GM13976 (cell line): Measurements from ENCODE around the gene CFAP97D1.

Experiments
- DNase-seq: peaks from one replicate; pipeline ENCODE4 v3.0.0; 2012; ENCODE audit warnings: low spot score
- in situ Hi-C: fragments of 300-500 bp; cut with MboI; formaldehyde crosslinking; loops from one replicate; pipeline ENCODE4 v1.12.0; 2022; ENCODE audit warnings: low sequenced_read_pairs, mixed read lengths, inconsistent platforms; ENCODE audit not compliant: unreplicated experiment
- TF ChIP-seq, protein P1 (sequence below): IDR thresholded peaks from 2 replicates; pipeline ENCODE4 v1.5.1; 2012; ENCODE audit warnings: borderline replicate concordance, mild to moderate bottlenecking; ENCODE audit not compliant: insufficient read depth; ENCODE audit errors: extremely low read depth, missing control alignments, control extremely low read depth

CFAP97D1 gene

DNA sequence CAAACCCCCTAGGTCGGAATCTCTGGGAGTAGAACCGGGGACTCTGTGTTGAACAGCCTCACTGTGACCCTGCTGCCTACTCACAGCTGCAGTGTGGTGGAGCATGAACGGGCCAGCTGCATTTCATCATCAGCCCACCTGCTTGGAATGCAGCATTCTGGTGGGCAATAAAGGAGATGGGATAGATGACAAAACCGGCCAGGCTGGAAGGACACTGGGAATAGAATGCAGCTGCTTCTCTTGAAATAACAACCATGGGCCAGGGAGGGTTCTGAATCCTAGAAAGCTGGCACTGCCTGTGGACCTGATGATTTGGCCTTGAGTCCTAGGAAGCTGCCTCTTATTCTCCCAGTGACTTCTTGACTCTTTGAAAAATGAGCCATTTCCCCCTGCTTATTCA, 23.5 kb downstream of the CFAP97D1 start:
- TF ChIP-seq, protein P1, sequence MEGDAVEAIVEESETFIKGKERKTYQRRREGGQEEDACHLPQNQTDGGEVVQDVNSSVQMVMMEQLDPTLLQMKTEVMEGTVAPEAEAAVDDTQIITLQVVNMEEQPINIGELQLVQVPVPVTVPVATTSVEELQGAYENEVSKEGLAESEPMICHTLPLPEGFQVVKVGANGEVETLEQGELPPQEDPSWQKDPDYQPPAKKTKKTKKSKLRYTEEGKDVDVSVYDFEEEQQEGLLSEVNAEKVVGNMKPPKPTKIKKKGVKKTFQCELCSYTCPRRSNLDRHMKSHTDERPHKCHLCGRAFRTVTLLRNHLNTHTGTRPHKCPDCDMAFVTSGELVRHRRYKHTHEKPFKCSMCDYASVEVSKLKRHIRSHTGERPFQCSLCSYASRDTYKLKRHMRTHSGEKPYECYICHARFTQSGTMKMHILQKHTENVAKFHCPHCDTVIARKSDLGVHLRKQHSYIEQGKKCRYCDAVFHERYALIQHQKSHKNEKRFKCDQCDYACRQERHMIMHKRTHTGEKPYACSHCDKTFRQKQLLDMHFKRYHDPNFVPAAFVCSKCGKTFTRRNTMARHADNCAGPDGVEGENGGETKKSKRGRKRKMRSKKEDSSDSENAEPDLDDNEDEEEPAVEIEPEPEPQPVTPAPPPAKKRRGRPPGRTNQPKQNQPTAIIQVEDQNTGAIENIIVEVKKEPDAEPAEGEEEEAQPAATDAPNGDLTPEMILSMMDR, result no peak
- no peak for DNase-seq
- in situ Hi-C loops, result no loop called here

DNA sequence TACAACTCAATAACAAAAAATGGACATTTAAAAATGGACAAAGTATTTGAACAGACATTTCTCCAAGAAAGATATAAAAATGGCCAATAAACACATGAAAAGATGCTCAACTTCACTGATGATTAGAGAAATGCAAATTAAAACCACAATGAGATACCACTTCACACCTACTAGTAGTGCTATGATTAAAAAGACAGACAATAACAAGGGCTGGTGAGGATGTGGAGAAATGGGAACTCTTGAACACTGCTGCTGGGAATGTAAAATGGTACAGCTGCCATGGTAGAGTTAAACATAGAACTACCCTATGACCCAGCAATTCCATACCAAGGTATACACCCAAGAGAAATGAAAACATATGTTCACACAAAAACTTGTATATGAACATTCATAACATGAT, 24.9 kb downstream of the CFAP97D1 start:
- no peak for DNase-seq
- TF ChIP-seq, protein P1, result no peak
- in situ Hi-C loops, result no loop called here

GRCh38 chr17:43808076-43808475, 27.8 kb downstream of the CFAP97D1 start:
- TF ChIP-seq, protein P1, result no peak
- no peak for DNase-seq
- in situ Hi-C loops, result no loop called here

DNA sequence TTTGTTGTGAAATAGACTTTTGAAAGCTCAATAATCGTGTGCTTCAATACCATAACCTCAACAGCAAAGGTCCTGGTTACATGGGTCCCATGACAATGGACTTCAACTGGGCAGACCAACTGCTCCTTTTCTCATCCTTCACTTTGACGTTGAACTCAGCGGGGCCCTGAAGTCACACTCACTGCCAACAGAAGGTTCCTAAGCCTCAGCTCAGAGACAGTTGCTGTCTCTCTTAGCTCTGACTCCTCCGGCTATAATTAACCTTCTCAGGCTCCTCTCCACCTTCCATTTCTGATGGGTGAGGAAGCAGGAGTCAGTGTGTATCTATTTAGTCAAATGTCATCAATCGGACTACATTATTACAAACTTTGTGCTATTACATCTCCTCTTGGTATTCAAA, 28.9 kb downstream of the CFAP97D1 start:
- no peak for DNase-seq
- TF ChIP-seq, protein P1, result no peak
- in situ Hi-C loops, result no loop called here

DNA sequence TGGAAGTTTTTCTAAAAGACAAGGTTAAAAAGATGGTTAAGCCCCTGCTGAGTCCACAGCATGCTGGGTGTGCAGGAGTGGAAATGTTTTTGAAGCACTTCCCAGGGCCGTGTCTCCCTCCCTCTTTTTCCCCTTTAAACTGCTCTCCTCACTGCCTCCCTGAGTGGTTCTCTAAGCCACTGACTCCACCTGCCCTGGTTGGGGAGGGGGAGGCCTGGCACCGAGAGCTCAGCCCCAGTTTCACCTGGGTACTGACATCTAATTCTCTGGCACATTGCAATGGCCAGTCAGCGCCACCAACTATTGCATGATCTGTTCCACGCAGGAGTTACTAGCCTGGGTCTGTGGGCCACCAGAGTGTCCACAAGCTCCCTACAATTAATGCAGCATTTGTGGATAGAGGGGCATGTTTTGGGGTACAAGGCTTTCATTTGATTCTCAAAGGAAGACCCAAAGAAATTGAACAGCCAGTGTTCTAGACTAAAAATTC, 30.0 kb downstream of the CFAP97D1 start:
- DNase-seq, result no peak
- in situ Hi-C loops, result no loop called here
- TF ChIP-seq, protein P1, result no peak

GRCh38 chr17:43810823-43811222, 30.6 kb downstream of the CFAP97D1 start:
- DNase-seq, result no peak
- TF ChIP-seq, protein P1, result no peak
- in situ Hi-C loops, result no loop called here
